Measurements from ENCODE around the gene WAS. TPM values are rescaled to one million over a fixed set of nuclear protein-coding genes. Genes with fewer than 3 reads are reported as not detected.

Gene WAS
- total and polyA plus RNA-seq, 11 donors = 1.1 to 26.8 (median 2.9) TPM

GRCh38 chrX:48715072-48715471 is 31.5 kb downstream of the WAS start:
- intact Hi-C loops (cut with DNase I) = no loop called here
- ATAC-seq = peak in 2 of 4 donors; percentile 21 to 28

DNA sequence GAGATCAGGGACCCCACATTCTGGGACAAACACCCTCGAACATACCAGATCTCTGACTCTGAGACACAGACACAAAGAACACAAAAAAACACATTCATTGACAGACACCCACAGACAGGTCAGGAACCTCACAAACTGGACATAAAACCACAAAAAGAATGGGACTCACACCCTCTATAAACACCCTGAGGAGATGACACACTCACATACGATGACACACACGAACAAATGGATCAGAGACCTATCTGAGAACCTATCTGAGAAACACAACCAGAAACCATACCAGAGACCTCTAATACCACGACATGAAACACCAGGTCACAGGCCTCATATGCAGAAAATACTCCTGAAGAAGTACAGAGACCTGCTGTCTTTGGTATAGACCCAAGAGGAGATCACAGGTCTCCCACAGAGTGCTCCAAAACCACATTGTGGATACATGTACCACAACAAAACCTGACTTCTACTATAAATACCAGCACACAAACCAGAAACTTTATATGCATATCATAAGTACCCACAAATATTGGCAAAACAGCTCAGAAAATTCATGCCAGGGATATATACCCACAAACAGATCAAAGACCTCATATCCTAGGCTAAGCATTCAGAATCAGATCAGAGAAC is 32.4 kb downstream of the WAS start:
- TF ChIP-seq POLR2A (IDR thresholded peaks at IDR 0.05) = no peak
- TF ChIP-seq, protein P1, sequence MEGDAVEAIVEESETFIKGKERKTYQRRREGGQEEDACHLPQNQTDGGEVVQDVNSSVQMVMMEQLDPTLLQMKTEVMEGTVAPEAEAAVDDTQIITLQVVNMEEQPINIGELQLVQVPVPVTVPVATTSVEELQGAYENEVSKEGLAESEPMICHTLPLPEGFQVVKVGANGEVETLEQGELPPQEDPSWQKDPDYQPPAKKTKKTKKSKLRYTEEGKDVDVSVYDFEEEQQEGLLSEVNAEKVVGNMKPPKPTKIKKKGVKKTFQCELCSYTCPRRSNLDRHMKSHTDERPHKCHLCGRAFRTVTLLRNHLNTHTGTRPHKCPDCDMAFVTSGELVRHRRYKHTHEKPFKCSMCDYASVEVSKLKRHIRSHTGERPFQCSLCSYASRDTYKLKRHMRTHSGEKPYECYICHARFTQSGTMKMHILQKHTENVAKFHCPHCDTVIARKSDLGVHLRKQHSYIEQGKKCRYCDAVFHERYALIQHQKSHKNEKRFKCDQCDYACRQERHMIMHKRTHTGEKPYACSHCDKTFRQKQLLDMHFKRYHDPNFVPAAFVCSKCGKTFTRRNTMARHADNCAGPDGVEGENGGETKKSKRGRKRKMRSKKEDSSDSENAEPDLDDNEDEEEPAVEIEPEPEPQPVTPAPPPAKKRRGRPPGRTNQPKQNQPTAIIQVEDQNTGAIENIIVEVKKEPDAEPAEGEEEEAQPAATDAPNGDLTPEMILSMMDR (IDR thresholded peaks at IDR 0.05) = no peak
- no peaks in the 10 kb centered on the region for H3K27me3 ChIP-seq
- H3K27ac ChIP-seq = no peak overlapping the region
- no peak for DNase-seq
- WGBS, 4 donors = 62 to 86% (median 74%) methylated on average over 4 of the region's 4 CpGs
- no peaks in the 10 kb centered on the region for H3K36me3 ChIP-seq
- H3K9me3 ChIP-seq = no peaks in the 10 kb centered on the region
- no peak overlapping the region for H3K4me3 ChIP-seq
- ATAC-seq = no peak
- peaks cover 0 to 9% (median 0%) of the 10 kb centered on the region in 12 donors for H3K4me1 ChIP-seq
- intact Hi-C loops (cut with DNase I) = no loop called here

More at GRCh38 chrX:48715072-48715471, 31.5 kb downstream of the WAS start:
- Histone ChIP-seq H3K27ac (no peak overlapping the region), H3K4me3 (no peak overlapping the region), H3K4me1 (peaks cover 0 to 9% (median 0%) of the 10 kb centered on the region in 12 donors), H3K27me3 (peaks cover 0 to 3% (median 0%) of the 10 kb centered on the region in 9 donors), H3K9me3 (no peaks in the 10 kb centered on the region), H3K36me3 (no peaks in the 10 kb centered on the region)
- no peak for DNase-seq
- 51 to 67% (median 66%) methylated on average over 2 of the region's 2 CpGs for WGBS, 4 donors
- no peak for TF ChIP-seq POLR2A (IDR thresholded peaks at IDR 0.05)
- TF ChIP-seq, protein P1 (IDR thresholded peaks at IDR 0.05) = no peak

DNA sequence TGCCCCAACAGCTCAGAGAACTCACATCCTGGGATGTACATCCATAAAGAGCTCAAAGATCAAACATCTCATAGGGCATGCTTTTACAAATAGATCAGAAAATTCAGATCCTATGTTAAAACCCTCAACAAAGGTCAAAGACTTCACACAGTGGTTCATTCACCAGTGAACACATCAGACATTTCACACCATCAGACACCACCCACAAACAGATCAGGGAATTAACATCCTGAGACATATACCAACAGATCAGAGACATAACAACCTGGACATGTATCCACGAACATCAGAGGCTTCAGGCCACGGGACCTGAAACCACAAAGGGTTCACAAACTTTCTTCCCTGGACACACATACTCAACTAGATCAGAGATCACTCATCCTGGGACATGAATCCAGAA is 36.4 kb downstream of the WAS start:
- intact Hi-C loops (cut with DNase I) = no loop called here
- TF ChIP-seq, protein P1 (IDR thresholded peaks at IDR 0.05) = no peak
- no peak for TF ChIP-seq POLR2A (IDR thresholded peaks at IDR 0.05)
- DNase-seq (no peak), ATAC-seq (no peak)
- Histone ChIP-seq H3K9me3 (peaks cover 0 to 4% (median 0%) of the 10 kb centered on the region in 12 donors), H3K36me3 (no peaks in the 10 kb centered on the region), H3K27me3 (peaks cover 0 to 4% (median 0%) of the 10 kb centered on the region in 9 donors), H3K4me3 (no peak overlapping the region), H3K27ac (no peak overlapping the region), H3K4me1 (no peaks in the 10 kb centered on the region)
- 55 to 86% (median 66%) methylated on average over 2 of the region's 2 CpGs for WGBS, 4 donors

GRCh38 chrX:48720577-48721250 is 37.1 kb downstream of the WAS start:
- Histone ChIP-seq H3K36me3 (no peaks in the 10 kb centered on the region), H3K27me3 (peaks cover 0 to 4% (median 0%) of the 10 kb centered on the region in 9 donors), H3K27ac (no peak overlapping the region), H3K9me3 (peaks cover 0 to 4% (median 0%) of the 10 kb centered on the region in 12 donors), H3K4me3 (no peak overlapping the region), H3K4me1 (no peaks in the 10 kb centered on the region)
- intact Hi-C loops (cut with DNase I) = no loop called here
- TF ChIP-seq, protein P1 (IDR thresholded peaks at IDR 0.05) = no peak
- no peak for TF ChIP-seq POLR2A (IDR thresholded peaks at IDR 0.05)
- WGBS, 4 donors = 50 to 89% (median 76%) methylated on average over 4 of the region's 4 CpGs
- ATAC-seq = no peak
- DNase-seq = no peak

Measured in heart left ventricle (tissue), 16 donors.